Measurements from ENCODE around the gene VPS37D.
"Not testable (repeated sequence)": the region's sequence is repeated elsewhere in the genome, so short reads cannot be mapped to it uniquely, and the experiment has no call there.

Gene VPS37D

DNA sequence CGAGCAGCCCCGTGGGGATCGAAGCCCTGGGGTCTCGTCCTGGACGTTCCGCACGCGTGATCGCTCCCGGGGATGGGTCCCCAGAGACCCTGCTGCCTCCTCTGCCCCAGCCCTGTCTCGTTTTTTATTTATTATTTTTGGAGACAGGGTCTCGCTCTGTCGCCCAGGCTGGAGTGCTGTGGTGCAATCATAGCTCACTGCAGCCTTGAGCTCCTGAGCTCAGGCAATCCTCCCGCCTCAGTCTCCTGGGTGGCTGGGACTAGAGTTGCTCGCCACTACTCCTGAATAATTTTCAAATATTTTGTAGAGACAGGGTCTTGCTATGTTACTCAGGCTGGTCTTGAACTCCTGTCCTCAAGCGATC is 52.2 kb downstream of the VPS37D start:
- Mint-ChIP-seq H3K36me3 (peaks cover 33% of the 10 kb centered on the region), H3K27ac (peak overlapping the region; percentile 20), H3K4me1 (peaks cover 39% of the 10 kb centered on the region), H3K9me3 (no peaks in the 10 kb centered on the region), H3K4me3 (peak overlapping the region; percentile 82)
- DNase-seq (ENCODE audit: low spot score in 2 of 2) (no peak), ATAC-seq (no peak)

DNA sequence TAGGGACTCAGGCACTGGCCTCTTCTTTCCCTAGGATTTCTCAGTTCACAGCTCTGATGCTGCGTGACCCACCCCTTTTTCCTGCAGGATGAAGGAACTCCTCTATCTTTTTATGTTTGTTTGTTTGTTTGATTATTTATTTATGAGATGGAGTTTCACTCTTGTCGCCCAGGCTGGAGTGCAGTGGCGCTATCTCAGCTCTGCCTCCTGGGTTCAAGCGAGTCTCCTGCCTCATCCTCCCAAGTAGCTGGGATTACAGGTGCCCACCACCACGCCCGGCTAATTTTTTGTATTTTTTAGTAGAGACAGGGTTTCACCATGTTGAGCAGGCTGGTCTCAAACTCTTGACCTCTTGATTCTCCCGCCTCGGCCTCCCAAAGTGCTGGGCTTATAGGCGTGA is 52.8 kb downstream of the VPS37D start:
- peaks cover 37% of the 10 kb centered on the region for H3K4me1 Mint-ChIP-seq
- H3K9me3 Mint-ChIP-seq = not testable (repeated sequence)

DNA sequence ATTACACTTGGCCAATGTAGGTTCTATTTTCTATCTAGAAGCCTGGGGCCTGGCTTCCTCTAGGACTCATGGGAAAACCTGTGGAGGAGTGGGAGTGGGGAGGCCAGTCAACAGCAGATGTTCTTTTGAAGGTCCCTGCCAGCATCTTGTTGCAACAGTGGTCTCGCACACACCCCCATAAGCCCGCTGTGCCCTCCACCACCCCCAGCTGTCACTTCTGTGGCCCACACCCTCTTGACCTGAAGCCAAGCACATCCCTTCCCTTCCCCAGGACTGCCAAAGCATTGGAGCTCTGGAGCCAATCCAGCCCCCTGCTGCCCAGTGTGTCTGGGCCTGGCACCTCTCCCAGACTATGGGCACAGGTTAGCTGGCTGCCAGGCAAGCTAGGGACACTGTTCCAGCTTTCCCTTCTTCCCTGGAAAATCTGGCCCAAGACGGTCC is 53.8 kb downstream of the VPS37D start:
- Mint-ChIP-seq H3K9me3 (no peaks in the 10 kb centered on the region), H3K36me3 (peaks cover 17% of the 10 kb centered on the region), H3K4me1 (peaks cover 27% of the 10 kb centered on the region), H3K4me3 (peak overlapping the region; percentile 82), H3K27ac (no peak overlapping the region)
- ATAC-seq (no peak), DNase-seq (ENCODE audit: low spot score in 2 of 2) (no peak)

More for the DNA sequence above, 52.8 kb downstream of the VPS37D start:
- ATAC-seq; DNase-seq (ENCODE audit: low spot score in 2 of 2); H3K27ac Mint-ChIP-seq: not testable (repeated sequence)
- H3K4me3 Mint-ChIP-seq = peak overlapping the region; percentile 82
- H3K36me3 Mint-ChIP-seq = peaks cover 27% of the 10 kb centered on the region

All from stimulated activated effector memory CD8-positive, alpha-beta T cell treated with anti-CD3 and anti-CD28 coated beads, Interleukin-12 subunit alpha, Interleukin-12 subunit beta, amount 100 ng/mL, for 72 hours (primary cell).